GDM1 (cell line): ENCODE measurements around the gene SHFL.
A peak's percentile ranks its signal among the peaks of the same experiment; 100 is the strongest.

Source experiments
- DNase-seq: peaks from one replicate; lab custom pipeline; 2025; lab: John Stamatoyannopoulos, UW

Gene SHFL

GRCh38 chr19:10087296-10088061, 1.4 kb downstream of the SHFL start:
- DNase-seq, result no peak

DNA sequence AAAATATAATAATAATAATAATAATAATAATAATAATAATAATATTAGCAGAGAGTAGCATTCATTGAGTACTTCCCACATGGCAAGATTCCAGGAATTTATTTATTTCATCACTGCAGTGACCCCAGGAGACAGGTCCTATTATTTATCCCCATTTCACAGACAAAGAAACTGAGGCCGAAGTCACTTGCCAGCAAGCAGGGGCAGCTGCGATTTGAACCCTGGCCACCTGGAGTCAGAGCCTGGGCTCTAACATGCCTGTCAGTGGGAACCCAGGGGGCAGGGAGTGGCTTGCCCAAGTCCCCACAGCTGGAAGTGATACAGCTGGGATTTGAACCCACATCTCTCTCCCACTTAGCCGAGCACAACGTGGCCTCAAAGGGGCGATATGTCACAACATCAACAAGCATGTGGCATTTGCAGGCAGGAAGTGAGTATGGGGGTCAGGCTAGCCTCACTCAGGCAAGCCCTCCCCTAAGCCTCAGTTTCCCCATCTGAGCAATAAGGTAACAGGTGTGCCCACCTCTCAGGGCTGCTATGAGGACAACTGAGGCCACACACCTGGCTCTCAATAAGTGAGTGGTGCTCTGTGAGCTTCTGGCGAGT, 2.9 kb downstream of the SHFL start:
- no peak for DNase-seq

DNA sequence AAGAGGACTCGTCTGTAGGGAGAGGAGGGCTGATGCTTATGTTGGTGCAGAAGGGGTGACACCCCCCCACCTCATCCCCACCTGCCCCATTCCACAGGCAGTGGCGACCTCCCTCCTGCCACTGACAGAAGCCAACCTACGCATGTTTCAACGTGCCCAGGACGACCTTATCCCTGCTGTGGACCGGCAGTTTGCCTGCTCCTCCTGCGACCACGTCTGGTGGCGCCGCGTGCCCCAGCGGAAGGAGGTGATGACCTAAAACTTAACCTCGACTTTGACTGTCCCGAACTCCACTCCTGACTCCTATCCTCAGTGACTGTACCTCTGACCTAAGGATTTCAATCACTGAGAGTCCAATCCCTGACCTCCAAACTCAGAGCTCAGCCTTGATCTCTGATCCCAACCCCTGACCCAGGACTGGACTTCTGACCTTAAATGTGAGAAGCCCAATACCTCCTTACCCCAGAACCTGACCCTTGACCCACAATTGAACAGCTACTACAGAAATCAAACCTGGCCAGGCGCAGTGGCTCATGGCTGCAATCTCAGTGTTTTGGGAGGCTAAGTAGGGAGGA, 3.8 kb downstream of the SHFL start:
- DNase-seq, result no peak

DNA sequence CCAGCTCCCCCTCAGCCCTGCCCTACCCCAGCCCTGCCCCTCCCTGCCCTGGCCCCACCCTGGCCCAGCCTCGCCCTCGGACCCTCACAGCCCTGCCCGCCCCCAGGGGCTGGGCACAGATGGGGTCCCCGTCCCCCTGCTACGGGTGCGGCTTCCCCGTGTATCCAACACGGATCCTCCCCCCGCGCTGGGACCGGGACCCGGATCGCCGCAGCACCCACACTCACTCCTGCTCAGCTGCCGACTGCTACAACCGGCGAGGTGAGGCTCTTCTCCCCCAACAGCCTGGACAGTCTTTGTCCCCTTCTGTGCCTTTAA, 5.2 kb downstream of the SHFL start:
- no peak for DNase-seq

DNA sequence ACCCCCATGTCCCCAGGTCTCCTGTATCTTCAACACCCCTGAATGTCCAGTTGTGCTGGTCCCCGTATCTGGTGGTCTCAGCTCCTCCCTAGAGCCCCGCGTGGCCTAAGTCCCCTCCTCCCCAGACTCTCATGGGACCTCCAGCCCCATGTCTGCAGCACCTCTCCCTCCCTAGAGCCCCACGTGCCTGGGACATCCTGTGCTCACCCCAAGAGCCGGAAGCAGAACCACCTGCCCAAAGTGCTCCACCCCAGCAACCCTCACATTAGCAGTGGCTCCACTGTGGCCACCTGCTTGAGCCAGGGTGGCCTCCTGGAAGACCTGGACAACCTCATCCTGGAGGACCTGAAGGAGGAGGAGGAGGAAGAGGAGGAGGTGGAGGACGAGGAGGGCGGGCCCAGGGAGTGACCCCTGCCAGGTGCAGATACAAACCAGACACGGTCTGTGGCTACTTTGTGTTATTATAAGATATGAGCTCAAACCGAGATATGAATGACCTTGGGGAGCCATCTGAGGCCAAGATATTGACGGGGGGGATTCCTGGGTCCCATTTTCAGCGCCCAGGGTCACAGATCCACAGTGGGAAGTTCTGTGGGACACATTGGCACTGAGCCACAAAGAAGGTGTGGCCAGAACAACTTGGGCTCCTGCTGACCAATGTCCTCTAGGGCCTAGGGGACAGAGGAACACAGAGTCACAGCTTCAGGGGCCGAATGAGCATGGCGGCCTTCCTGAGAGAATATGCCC, 6.0 kb downstream of the SHFL start:
- no peak for DNase-seq

- no peak for DNase-seq
Observed at GRCh38 chr19:10092648-10093294, 6.7 kb downstream of the SHFL start.

DNA sequence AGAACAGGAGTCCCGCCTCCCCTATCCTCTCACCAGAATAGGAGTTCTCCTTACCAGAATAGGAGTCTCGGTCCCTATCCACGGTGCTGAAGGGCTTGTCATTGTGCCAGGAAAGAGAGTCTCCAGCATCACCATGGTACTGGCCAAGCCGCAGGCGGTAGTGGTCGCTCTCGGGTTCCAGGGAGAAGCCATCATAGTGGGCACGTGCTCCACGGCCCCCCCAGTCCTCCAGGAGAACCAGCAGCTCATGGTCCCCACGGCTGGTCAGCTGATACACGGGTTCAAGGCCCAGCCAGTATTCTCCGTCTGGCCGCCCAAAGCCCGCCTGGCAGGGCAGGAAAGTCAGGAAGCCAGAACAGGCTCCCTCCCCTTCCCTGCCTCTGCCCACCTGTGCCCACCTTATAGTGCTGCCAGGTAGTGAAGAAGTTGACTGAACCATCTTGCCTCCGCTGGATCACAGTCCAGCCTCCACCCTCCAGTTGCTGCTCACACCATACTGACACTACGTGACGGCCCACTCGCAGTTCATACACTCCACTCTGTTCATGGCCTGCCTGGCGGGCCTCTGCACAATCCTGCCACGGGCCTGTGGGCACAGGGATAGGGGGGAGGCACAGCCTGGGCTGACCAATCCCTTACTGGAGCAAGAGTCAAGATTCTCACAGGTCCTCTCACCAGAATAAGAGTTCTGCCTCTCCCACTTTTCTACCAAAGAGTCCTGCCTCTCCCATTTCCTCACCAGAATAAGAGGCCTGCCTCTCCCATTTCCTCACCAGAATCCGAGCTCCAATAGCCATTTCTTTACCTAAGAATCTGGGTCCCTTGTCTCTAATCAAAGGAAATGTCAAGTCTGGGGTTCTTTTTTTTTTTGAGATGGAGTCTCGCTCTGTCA, 7.4 kb downstream of the SHFL start:
- DNase-seq, result no peak

- no peak for DNase-seq
Observed at GRCh38 chr19:10095622-10095947, 9.5 kb downstream of the SHFL start.

- DNase-seq, result peak; percentile 85
Observed at GRCh38 chr19:10095948-10096614, 10.0 kb downstream of the SHFL start.

DNA sequence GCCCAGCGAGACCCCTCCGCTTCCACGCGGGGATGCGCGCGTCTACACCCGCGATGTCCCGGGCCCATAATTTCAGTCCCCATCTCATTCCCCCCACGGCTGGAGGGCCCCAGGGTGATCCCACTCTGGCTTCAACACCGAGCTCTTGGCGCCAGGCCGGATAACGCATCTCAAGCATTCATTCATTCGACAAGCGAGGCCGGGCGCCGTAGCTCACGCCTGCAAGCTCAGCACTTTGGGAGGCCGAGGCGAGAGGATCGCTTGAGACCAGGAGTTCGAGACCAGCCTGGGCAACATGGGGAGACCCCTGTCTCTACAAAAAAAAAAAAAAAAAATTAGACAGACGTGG, 10.5 kb downstream of the SHFL start:
- DNase-seq, result no peak

DNA sequence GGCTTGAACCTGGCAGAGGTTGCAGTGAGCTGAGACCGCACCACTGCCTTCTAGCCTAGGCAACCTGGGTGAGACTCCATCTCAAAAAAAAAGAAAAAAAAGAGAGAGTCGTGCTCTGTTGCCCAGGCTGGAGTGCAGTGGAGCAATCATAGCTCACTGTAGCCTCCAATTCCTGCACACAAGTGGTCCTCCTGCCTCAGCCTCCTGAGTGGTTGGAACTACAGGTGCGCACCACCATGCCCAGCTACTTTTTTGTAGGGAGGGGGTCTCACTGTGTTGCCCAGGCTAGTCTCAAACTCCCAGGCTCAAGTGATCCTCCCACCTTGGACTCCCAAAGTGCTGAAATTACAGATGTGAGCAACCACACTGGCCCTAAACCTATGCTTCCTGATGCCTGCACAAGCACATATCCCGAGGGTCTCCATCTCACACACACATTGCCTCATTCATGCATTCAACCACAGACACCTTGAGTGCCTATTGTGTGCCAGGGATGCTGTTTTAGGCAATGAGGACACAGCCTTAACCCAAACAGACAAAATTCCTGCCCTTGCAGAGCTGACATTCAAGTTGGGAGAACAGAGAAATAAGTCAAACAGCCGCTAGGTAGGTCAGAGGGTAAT, 14.2 kb downstream of the SHFL start:
- DNase-seq, result no peak

GRCh38 chr19:10102787-10103236, 16.7 kb downstream of the SHFL start:
- peak; percentile 52 for DNase-seq

GRCh38 chr19:10104130-10104513, 18.0 kb downstream of the SHFL start:
- no peak for DNase-seq

DNA sequence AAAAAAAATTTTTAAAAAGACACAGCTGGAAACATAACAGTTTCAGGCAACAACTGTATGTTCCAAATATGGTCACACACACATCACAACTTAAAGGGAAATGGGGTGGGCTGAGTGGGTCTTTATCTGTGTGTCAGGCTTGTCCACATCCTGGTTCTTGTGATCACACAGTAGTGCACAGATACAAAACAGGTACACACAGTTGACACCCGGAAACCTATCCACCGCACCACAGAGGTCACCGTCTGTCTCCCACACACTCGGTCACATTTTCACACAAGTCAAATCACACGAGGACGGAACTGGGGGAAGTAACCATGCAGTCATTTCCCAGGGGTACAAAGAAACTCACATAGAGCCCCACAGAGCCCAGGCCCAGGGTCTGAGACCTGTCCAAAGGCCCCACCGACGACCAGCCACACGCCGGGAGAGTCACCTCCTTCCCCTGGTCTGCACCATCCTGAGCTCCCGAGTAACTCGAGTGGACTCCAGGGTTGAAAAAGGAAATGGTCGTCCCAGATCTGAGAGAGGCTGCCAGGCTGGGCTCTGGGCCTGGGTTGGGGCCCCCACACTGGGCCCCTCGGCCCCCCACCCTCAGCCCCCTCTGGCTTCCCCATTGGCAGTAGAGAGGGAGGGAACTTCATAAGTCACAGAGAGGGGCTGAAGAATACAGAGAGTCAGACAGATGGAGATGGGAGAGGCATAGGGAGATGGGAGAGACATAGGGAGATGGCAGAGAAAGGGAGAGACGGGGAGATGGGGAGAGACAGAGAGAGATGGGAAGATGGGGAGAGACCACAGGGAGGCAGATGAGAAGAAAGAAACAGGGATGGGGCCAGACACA, 18.8 kb downstream of the SHFL start:
- peak; percentile 94 for DNase-seq

DNA sequence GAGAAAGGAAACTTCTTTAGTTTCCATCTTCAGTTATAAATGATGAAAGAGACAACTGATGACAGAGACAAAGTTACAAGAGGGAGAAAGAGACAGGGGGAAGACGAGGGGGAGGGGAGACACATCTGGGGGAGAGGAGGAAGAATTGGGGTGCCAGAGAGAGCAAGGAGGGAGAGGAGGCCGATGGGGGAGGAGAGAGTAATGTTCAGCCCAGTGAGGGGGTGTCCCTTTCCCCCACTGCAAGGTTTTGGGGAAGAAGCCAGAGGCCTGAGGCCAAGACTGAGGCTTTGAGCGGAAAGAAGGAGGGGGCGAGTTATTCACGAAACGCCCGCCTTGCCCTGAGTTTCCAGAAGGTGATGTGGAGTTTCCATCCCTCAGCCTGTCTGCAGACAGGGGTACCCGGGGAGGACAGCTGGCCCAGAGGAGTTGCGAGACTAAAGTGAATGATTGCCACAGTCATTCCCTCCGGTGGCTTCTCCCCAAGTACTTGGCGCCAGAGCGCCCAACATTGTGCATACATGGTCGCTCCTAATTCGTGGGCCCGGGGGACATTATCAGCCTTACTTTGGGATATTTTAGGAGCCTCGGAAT, 19.5 kb downstream of the SHFL start:
- no peak for DNase-seq

- DNase-seq, result peak; percentile 98
Observed at GRCh38 chr19:10106100-10106936, 20.2 kb downstream of the SHFL start, which contains the start of gene PPAN. TSS of gene PPAN (plus strand) at chr19:10106362. CDS start at chr19:10106395, 33 bp downstream.

DNA sequence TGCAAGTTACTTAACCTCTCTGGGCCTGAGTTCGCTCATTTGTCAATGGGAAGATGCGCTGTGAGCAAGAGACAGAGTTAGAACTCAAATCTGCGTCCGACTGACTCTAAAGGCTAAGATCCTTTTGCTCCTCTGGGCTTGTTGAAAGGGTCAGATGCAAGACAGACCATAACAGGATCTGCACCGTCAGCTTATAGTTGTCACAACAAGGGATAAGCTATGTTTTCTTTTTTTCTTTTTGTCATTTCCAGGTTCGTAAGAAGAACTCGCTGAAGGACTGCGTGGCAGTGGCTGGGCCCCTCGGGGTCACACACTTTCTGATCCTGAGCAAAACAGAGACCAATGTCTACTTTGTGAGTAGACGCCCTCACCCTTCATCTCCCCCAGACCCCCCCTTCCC, 21.1 kb downstream of the SHFL start:
- DNase-seq, result no peak

DNA sequence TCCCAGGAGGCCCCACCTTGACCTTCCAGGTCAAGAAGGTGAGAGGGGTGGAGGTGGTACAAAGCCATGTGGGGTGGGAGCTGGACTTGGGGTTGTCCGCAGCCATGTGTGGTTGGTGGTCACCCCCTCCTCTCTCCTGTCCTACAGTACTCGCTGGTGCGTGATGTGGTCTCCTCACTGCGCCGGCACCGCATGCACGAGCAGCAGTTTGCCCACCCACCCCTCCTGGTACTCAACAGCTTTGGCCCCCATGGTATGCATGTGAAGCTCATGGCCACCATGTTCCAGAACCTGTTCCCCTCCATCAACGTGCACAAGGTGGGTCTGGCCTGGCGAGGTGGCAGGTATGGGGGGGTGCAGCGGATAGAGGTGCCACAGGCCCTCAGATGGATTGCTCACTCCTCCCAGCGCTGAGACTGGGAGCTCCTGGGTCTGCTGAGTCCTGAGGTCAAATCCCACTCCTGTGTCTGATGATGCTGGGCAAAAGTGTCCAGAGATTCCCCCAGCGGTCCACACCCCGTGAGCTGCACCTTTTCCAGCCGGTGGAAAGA, 21.8 kb downstream of the SHFL start:
- no peak for DNase-seq
